GM23338 (cell line): ENCODE measurements around the gene HELZ. TPM values are rescaled to one million over a fixed set of nuclear protein-coding genes. Genes with fewer than 3 reads are reported as not detected.

Source experiments
- ATAC-seq: fragments of 200-7000 bp; cut with Tn5 transposase; 3 replicates; pipeline ENCODE4 v1.9.1; 2020
- DNase-seq: peaks from one replicate; pipeline ENCODE4 v3.0.0-alpha.2; 2015; ENCODE audit warnings: low spot score
- H2AFZ ChIP-seq: fragments of 200-600 bp; sonication (generic); 2 replicates; pipeline ENCODE4 v1.8.0; 2016; ENCODE audit warnings: antibody characterized with exemption, mild to moderate bottlenecking, moderate library complexity
- H3F3A ChIP-seq: fragments of 200-600 bp; sonication (generic); replicated peaks from 2 replicates; pipeline ENCODE4 v1.8.0; 2017; ENCODE audit warnings: antibody characterized with exemption, mixed run types, low read depth
- H3K27ac ChIP-seq: fragments of 200-600 bp; sonication (generic); 2 replicates; pipeline ENCODE4 v1.6.1; 2016; ENCODE audit warnings: low read depth
- H3K27me3 ChIP-seq: fragments of 200-600 bp; sonication (generic); 2 replicates; pipeline ENCODE4 v1.8.0; 2016; ENCODE audit warnings: mild to moderate bottlenecking, mixed run types, moderate library complexity; ENCODE audit not compliant: insufficient read depth
- H3K36me3 ChIP-seq: fragments of 200-600 bp; sonication (generic); 2 replicates; pipeline ENCODE4 v1.8.0; 2016; ENCODE audit warnings: mild to moderate bottlenecking; ENCODE audit not compliant: insufficient read depth
- H3K4me1 ChIP-seq: fragments of 200-600 bp; sonication (generic); 2 replicates; pipeline ENCODE4 v1.8.0; 2016; ENCODE audit warnings: mild to moderate bottlenecking, moderate library complexity; ENCODE audit not compliant: insufficient read depth
- H3K4me2 ChIP-seq: fragments of 200-600 bp; sonication (generic); 2 replicates; pipeline ENCODE4 v1.7.1; 2017; ENCODE audit warnings: mixed run types
- H3K4me3 ChIP-seq: fragments of 200-600 bp; sonication (generic); 2 replicates; pipeline ENCODE4 v1.6.1; 2016; ENCODE audit warnings: mixed run types
- H3K79me2 ChIP-seq: fragments of 200-600 bp; sonication (generic); replicated peaks from 2 replicates; pipeline ENCODE4 v1.8.0; 2017; ENCODE audit warnings: mild to moderate bottlenecking; ENCODE audit not compliant: insufficient read depth
- H3K9me2 ChIP-seq: fragments of 200-600 bp; sonication (generic); 2 replicates; pipeline ENCODE4 v1.8.0; 2017; ENCODE audit not compliant: insufficient read depth
- H4K20me1 ChIP-seq: fragments of 200-600 bp; sonication (generic); replicated peaks from 2 replicates; pipeline ENCODE4 v1.8.0; 2017; ENCODE audit warnings: mild to moderate bottlenecking; ENCODE audit not compliant: insufficient read depth
- H3K27ac Mint-ChIP-seq: 2 replicates; pipeline ENCODE4 v1.8.0; 2020; ENCODE audit warnings: inconsistent platforms, mild to moderate bottlenecking, moderate library complexity, mixed read lengths
- H3K27me3 Mint-ChIP-seq: 3 replicates; pipeline ENCODE4 v1.8.0; 2022; ENCODE audit warnings: low read depth, mild to moderate bottlenecking, moderate library complexity, mixed read lengths, inconsistent platforms; ENCODE audit not compliant: insufficient read depth, poor library complexity
- H3K36me3 Mint-ChIP-seq: 3 replicates; pipeline ENCODE4 v1.8.0; 2021; ENCODE audit warnings: low read depth, mild to moderate bottlenecking, inconsistent platforms, moderate library complexity, mixed read lengths
- H3K4me1 Mint-ChIP-seq: 3 replicates; pipeline ENCODE4 v1.8.0; 2020; ENCODE audit warnings: mild to moderate bottlenecking, inconsistent platforms, mixed read lengths
- H3K4me3 Mint-ChIP-seq: 3 replicates; pipeline ENCODE4 v1.8.0; 2021; ENCODE audit warnings: moderate library complexity, mild to moderate bottlenecking, inconsistent platforms, mixed read lengths
- H3K9me3 Mint-ChIP-seq: 3 replicates; pipeline ENCODE4 v1.8.0; 2020; ENCODE audit warnings: moderate library complexity, mild to moderate bottlenecking, inconsistent platforms, mixed read lengths
- CTCF ChIP-seq, 2 experiments: fragments of 200-600 bp in 1 of 2; sonication (generic) in 1 of 2; conservative IDR thresholded peaks; 2 replicates each; pipeline versions ENCODE4 v1.5.1 to v1.6.1; 2016 to 2017; ENCODE audit warnings: antibody characterized with exemption in 2 of 2, low read depth in 2 of 2, mild to moderate bottlenecking in 2 of 2, moderate library complexity in 1 of 2
- EZH2 ChIP-seq: fragments of 200-600 bp; sonication (generic); IDR thresholded peaks from one replicate; pipeline ENCODE4 v1.8.0; 2017; ENCODE audit warnings: antibody characterized with exemption, mild to moderate bottlenecking, low read depth; ENCODE audit not compliant: unreplicated experiment
- POLR2AphosphoS5 ChIP-seq: IDR thresholded peaks from 2 replicates; pipeline ENCODE4 v1.6.1; 2016; ENCODE audit warnings: antibody characterized with exemption, low read depth
- REST ChIP-seq: IDR thresholded peaks from one replicate; pipeline ENCODE4 v1.6.1; 2018; ENCODE audit warnings: antibody characterized with exemption; ENCODE audit not compliant: unreplicated experiment
- STAT1 ChIP-seq: IDR thresholded peaks from one replicate; pipeline ENCODE4 v1.6.1; 2016; ENCODE audit warnings: antibody characterized with exemption; ENCODE audit not compliant: unreplicated experiment
- ZNF114 ChIP-seq: fragments of 250-450 bp; sonication (Bioruptor Pico); IDR thresholded peaks from 2 replicates; pipeline ENCODE4 v1.5.0; 2020; ENCODE audit warnings: mild to moderate bottlenecking, moderate library complexity
- ZNF331 ChIP-seq: fragments of 250-450 bp; sonication (Bioruptor Pico); IDR thresholded peaks from 2 replicates; pipeline ENCODE4 v1.5.0; 2020; ENCODE audit warnings: low read depth, mild to moderate bottlenecking, moderate library complexity
- polyA plus RNA-seq: library from polyadenylated mRNA; unstranded; fragments of >200 nt; fragmentation: Nextera tagmentation; extraction: Ambion mirVana; gene quantifications from 2 replicates; pipeline ENCODE4 v1.2.1, GENCODE V29; 2016
- total RNA-seq: library from RNA; depleted of rRNA; stranded (reverse); fragments of >200 nt; shearing (Covaris generic); gene quantifications from 2 replicates; pipeline ENCODE4 v1.2.3, GENCODE V29; 2014
- TF ChIP-seq, protein P1 (sequence below): fragments of 250-450 bp; sonication (Bioruptor Pico); IDR thresholded peaks from 2 replicates; pipeline ENCODE4 v1.5.0; 2020; ENCODE audit warnings: mild to moderate bottlenecking, moderate library complexity

Gene HELZ
- total and polyA plus RNA-seq, 2 experiments from 2014 or later: 38.9 to 62.0 TPM

GRCh38 chr17:67229109-67229955, 15.7 kb downstream of the HELZ start:
- Mint-ChIP-seq H3K27ac (no peak overlapping the region), H3K9me3 (no peaks in the 10 kb centered on the region), H3K27me3 (no peaks in the 10 kb centered on the region), H3K4me3 (no peak overlapping the region), H3K36me3 (peaks cover 22% of the 10 kb centered on the region), H3K4me1 (no peaks in the 10 kb centered on the region; the same call in 2 of the 3 replicates)
- H3K27me3 ChIP-seq: no peaks in the 10 kb centered on the region
- no peaks in the 10 kb centered on the region for H3K36me3 ChIP-seq
- H3K4me2 ChIP-seq: no peak overlapping the region
- no peaks in the 10 kb centered on the region for H3K9me2 ChIP-seq
- TF ChIP-seq ZNF331 (CRISPR knock-in tag): no peak
- TF ChIP-seq CTCF (conservative IDR thresholded peaks at IDR 0.05; ENCODE audit: low read depth in 2 of 2): no peak
- no peak for TF ChIP-seq EZH2
- TF ChIP-seq REST: no peak
- no peak for TF ChIP-seq POLR2AphosphoS5
- TF ChIP-seq STAT1: no peak
- TF ChIP-seq ZNF114 (CRISPR knock-in tag): no peak
- TF ChIP-seq, protein P1, sequence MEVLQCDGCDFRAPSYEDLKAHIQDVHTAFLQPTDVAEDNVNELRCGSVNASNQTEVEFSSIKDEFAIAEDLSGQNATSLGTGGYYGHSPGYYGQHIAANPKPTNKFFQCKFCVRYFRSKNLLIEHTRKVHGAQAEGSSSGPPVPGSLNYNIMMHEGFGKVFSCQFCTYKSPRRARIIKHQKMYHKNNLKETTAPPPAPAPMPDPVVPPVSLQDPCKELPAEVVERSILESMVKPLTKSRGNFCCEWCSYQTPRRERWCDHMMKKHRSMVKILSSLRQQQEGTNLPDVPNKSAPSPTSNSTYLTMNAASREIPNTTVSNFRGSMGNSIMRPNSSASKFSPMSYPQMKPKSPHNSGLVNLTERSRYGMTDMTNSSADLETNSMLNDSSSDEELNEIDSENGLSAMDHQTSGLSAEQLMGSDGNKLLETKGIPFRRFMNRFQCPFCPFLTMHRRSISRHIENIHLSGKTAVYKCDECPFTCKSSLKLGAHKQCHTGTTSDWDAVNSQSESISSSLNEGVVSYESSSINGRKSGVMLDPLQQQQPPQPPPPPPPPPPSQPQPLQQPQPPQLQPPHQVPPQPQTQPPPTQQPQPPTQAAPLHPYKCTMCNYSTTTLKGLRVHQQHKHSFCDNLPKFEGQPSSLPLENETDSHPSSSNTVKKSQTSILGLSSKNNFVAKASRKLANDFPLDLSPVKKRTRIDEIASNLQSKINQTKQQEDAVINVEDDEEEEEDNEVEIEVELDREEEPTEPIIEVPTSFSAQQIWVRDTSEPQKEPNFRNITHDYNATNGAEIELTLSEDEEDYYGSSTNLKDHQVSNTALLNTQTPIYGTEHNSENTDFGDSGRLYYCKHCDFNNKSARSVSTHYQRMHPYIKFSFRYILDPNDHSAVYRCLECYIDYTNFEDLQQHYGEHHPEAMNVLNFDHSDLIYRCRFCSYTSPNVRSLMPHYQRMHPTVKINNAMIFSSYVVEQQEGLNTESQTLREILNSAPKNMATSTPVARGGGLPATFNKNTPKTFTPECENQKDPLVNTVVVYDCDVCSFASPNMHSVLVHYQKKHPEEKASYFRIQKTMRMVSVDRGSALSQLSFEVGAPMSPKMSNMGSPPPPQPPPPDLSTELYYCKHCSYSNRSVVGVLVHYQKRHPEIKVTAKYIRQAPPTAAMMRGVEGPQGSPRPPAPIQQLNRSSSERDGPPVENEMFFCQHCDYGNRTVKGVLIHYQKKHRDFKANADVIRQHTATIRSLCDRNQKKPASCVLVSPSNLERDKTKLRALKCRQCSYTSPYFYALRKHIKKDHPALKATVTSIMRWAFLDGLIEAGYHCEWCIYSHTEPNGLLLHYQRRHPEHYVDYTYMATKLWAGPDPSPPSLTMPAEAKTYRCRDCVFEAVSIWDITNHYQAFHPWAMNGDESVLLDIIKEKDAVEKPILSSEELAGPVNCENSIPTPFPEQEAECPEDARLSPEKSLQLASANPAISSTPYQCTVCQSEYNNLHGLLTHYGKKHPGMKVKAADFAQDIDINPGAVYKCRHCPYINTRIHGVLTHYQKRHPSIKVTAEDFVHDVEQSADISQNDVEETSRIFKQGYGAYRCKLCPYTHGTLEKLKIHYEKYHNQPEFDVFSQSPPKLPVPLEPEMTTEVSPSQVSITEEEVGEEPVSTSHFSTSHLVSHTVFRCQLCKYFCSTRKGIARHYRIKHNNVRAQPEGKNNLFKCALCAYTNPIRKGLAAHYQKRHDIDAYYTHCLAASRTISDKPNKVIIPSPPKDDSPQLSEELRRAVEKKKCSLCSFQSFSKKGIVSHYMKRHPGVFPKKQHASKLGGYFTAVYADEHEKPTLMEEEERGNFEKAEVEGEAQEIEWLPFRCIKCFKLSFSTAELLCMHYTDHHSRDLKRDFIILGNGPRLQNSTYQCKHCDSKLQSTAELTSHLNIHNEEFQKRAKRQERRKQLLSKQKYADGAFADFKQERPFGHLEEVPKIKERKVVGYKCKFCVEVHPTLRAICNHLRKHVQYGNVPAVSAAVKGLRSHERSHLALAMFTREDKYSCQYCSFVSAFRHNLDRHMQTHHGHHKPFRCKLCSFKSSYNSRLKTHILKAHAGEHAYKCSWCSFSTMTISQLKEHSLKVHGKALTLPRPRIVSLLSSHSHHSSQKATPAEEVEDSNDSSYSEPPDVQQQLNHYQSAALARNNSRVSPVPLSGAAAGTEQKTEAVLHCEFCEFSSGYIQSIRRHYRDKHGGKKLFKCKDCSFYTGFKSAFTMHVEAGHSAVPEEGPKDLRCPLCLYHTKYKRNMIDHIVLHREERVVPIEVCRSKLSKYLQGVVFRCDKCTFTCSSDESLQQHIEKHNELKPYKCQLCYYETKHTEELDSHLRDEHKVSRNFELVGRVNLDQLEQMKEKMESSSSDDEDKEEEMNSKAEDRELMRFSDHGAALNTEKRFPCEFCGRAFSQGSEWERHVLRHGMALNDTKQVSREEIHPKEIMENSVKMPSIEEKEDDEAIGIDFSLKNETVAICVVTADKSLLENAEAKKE (CRISPR knock-in tag): no peak
- no peak for ATAC-seq
- H3F3A ChIP-seq: no peaks in the 10 kb centered on the region
- no peak overlapping the region for H2AFZ ChIP-seq
- H3K4me3 ChIP-seq: no peak overlapping the region
- no peak for DNase-seq
- no peak overlapping the region for H3K27ac ChIP-seq
- peaks cover 9% of the 10 kb centered on the region; the same call in 1 of the 2 replicates for H4K20me1 ChIP-seq
- peaks cover 70% of the 10 kb centered on the region for H3K79me2 ChIP-seq
- H3K4me1 ChIP-seq: no peaks in the 10 kb centered on the region
